HCT116 (cell line): Measurements from ENCODE around the gene NXPH1. TPM values are rescaled to one million over a fixed set of nuclear protein-coding genes. Genes with fewer than 3 reads are reported as not detected.

ENCODE experiments used
- ATAC-seq: fragments of 200-7000 bp; cut with Tn5 transposase; 2 replicates; pipeline ENCODE4 v1.9.1; 2020; ENCODE audit warnings: mild to moderate bottlenecking, moderate library complexity
- BruUV-seq: library from RNA; stranded (reverse); fragments of 400-500 nt; replicated peaks from 2 replicates; lab custom pipeline; 2021; lab: Mats Ljungman, UMichigan
- CTCF ChIA-PET: fragments of 300-600 bp; sonication (Branson Sonifier 250); formaldehyde crosslinking; loops from one replicate; lab custom pipeline; 2021; ENCODE audit warnings: antibody characterized with exemption; lab: Charles Lee
- POLR2A ChIA-PET: fragments of 300-600, 350-600 bp; sonication (Branson Sonifier 250); formaldehyde crosslinking; loops from one replicate; lab custom pipeline; 2021; ENCODE audit warnings: antibody characterized with exemption; lab: Charles Lee
- RAD21 ChIA-PET, 2 experiments: fragments of 300-600 bp; sonication (Branson Sonifier 250); formaldehyde crosslinking; loops; one replicate each; lab custom pipeline; 2023; ENCODE audit warnings: low total read pairs in 2 of 2; ENCODE audit not compliant: uncharacterized antibody in 2 of 2, unreplicated experiment in 2 of 2, low non-redundant PET in 1 of 2; lab: Charles Lee
- DNase-seq: peaks from one replicate; pipeline ENCODE4 v3.0.0-alpha.2; 2010; ENCODE audit warnings: low read depth, low spot score
- H2AFZ ChIP-seq: fragments of 200-600 bp; shearing (Covaris generic), sonication (generic); 2 replicates; pipeline ENCODE4 v1.6.1; 2017; ENCODE audit warnings: low read depth, mixed run types, mixed read lengths, antibody characterized with exemption, low read length; ENCODE audit not compliant: poor library complexity, severe bottlenecking
- H3K27ac ChIP-seq: 2 replicates; pipeline ENCODE4 v1.5.1; 2012; ENCODE audit warnings: low read depth, low read length
- H3K27me3 ChIP-seq: fragments of 200-600 bp; sonication (generic); 2 replicates; pipeline ENCODE4 v1.6.1; 2016; ENCODE audit warnings: mixed run types, low read length, mixed read lengths; ENCODE audit not compliant: insufficient read depth
- H3K36me3 ChIP-seq, 2 experiments: fragments of 200-500 bp in 1 of 2; fragments of 200-600 bp in 1 of 2; sonication (Bioruptor generic) in 1 of 2; sonication (generic) in 1 of 2; 2 replicates each; pipeline versions ENCODE4 v1.5.1 to v1.6.1; 2014 to 2016; ENCODE audit warnings: low read length in 2 of 2, inconsistent platforms in 1 of 2, mixed read lengths in 1 of 2, mixed run types in 1 of 2; ENCODE audit not compliant: insufficient read depth in 2 of 2, control insufficient read depth in 1 of 2
- H3K4me1 ChIP-seq, 2 experiments: fragments of 200-600 bp in 1 of 2; sonication (generic) in 1 of 2; 2 replicates each; pipeline versions ENCODE4 v1.5.1 to v1.6.1; 2012 to 2017; ENCODE audit warnings: low read length in 2 of 2, inconsistent platforms in 1 of 2, mild to moderate bottlenecking in 1 of 2, mixed read lengths in 1 of 2, mixed run types in 1 of 2, moderate library complexity in 1 of 2; ENCODE audit not compliant: insufficient read depth in 2 of 2, control insufficient read depth in 1 of 2
- H3K4me2 ChIP-seq: fragments of 200-600 bp; sonication (generic); 2 replicates; pipeline ENCODE4 v1.6.1; 2017; ENCODE audit warnings: mixed run types, low read length, mixed read lengths
- H3K4me3 ChIP-seq, 2 experiments: fragments of 200-600 bp in 1 of 2; sonication (generic) in 1 of 2; replicated peaks in 1 of 2; 2 replicates each; pipeline ENCODE4 v1.5.1; 2011 to 2016; ENCODE audit warnings: low read length in 2 of 2, control low read depth in 1 of 2, low read depth in 1 of 2, mild to moderate bottlenecking in 1 of 2, mixed read lengths in 1 of 2, mixed run types in 1 of 2
- H3K79me2 ChIP-seq: fragments of 200-600 bp; sonication (generic); 2 replicates; pipeline ENCODE4 v1.6.1; 2017; ENCODE audit warnings: mild to moderate bottlenecking, mixed run types, low read length, moderate library complexity, mixed read lengths; ENCODE audit not compliant: insufficient read depth
- H3K9ac ChIP-seq: fragments of 200-600 bp; sonication (generic); 2 replicates; pipeline ENCODE4 v1.6.1; 2016; ENCODE audit warnings: low read length, mixed read lengths
- H3K9me2 ChIP-seq: fragments of 200-600 bp; sonication (generic), shearing (Covaris generic); 2 replicates; pipeline ENCODE4 v1.6.1; 2017; ENCODE audit warnings: mixed run types, mild to moderate bottlenecking, moderate library complexity; ENCODE audit not compliant: insufficient read depth
- H3K9me3 ChIP-seq, 2 experiments: fragments of 200-500 bp in 1 of 2; fragments of 200-600 bp in 1 of 2; sonication (Bioruptor generic) in 1 of 2; sonication (generic) in 1 of 2; 2 replicates each; pipeline ENCODE4 v1.6.1; 2014 to 2017; ENCODE audit warnings: low read length in 2 of 2, mixed read lengths in 2 of 2, inconsistent platforms in 1 of 2, low read depth in 1 of 2, mild to moderate bottlenecking in 1 of 2, mixed run types in 1 of 2, moderate library complexity in 1 of 2; ENCODE audit not compliant: control insufficient read depth in 1 of 2, insufficient read depth in 1 of 2
- H4K20me1 ChIP-seq: fragments of 200-600 bp; sonication (generic), shearing (Covaris generic); 2 replicates; pipeline ENCODE4 v1.6.1; 2017; ENCODE audit warnings: mixed run types, mild to moderate bottlenecking, moderate library complexity; ENCODE audit not compliant: insufficient read depth
- CBX3 ChIP-seq: IDR thresholded peaks from 2 replicates; pipeline ENCODE4 v1.6.1; 2012; ENCODE audit warnings: low read depth
- CTCF ChIP-seq, 3 experiments: fragments of 200-600 bp in 1 of 3; sonication (generic) in 1 of 3; IDR thresholded peaks in 2 of 3; conservative IDR thresholded peaks in 1 of 3; 2 replicates each; pipeline ENCODE4 v1.5.1; 2012 to 2017; ENCODE audit warnings: low read depth in 2 of 3, low read length in 2 of 3, antibody characterized with exemption in 1 of 3, borderline replicate concordance in 1 of 3, control low read depth in 1 of 3, mild to moderate bottlenecking in 1 of 3, mixed read lengths in 1 of 3, mixed run types in 1 of 3, moderate library complexity in 1 of 3; ENCODE audit not compliant: insufficient read depth in 1 of 3
- ELF1 ChIP-seq: IDR thresholded peaks from 2 replicates; pipeline ENCODE4 v1.6.1; 2012; ENCODE audit warnings: low read depth, borderline replicate concordance
- EZH2 ChIP-seq: fragments of 200-600 bp; sonication (generic); IDR thresholded peaks from 2 replicates; pipeline ENCODE4 v1.6.1; 2017; ENCODE audit warnings: antibody characterized with exemption, mixed run types
- JUND ChIP-seq: IDR thresholded peaks from 2 replicates; pipeline ENCODE4 v1.6.1; 2012
- POLR2A ChIP-seq: IDR thresholded peaks from 2 replicates; pipeline ENCODE4 v1.7.0; 2011; ENCODE audit warnings: borderline replicate concordance; ENCODE audit not compliant: insufficient read depth, insufficient read length; ENCODE audit errors: extremely low read depth
- SP1 ChIP-seq: IDR thresholded peaks from 2 replicates; pipeline ENCODE4 v1.6.1; 2012; ENCODE audit warnings: low read depth
- intact Hi-C: fragments of 100-400 bp; cut with micrococcal nuclease; formaldehyde crosslinking; loops from 2 replicates; pipeline ENCODE4 v1.10.0; 2022
- total RNA-seq: library from RNA; stranded (reverse); gene quantifications from one replicate; pipeline ENCODE4 v1.2.1, GENCODE V29; 2021; ENCODE audit not compliant: unreplicated experiment
- TF ChIP-seq, protein P1 (sequence below): IDR thresholded peaks from 2 replicates; pipeline ENCODE4 v1.6.1; 2011; ENCODE audit warnings: mild to moderate bottlenecking, low read length, moderate library complexity; ENCODE audit not compliant: insufficient replicate concordance; ENCODE audit errors: extremely low read depth

Gene NXPH1
- total RNA-seq, 1 experiment from 2014 or later: 0.17 TPM

- no peak overlapping the region for H3K9ac ChIP-seq
- no peak overlapping the region for H3K4me2 ChIP-seq
- TF ChIP-seq, protein P1, sequence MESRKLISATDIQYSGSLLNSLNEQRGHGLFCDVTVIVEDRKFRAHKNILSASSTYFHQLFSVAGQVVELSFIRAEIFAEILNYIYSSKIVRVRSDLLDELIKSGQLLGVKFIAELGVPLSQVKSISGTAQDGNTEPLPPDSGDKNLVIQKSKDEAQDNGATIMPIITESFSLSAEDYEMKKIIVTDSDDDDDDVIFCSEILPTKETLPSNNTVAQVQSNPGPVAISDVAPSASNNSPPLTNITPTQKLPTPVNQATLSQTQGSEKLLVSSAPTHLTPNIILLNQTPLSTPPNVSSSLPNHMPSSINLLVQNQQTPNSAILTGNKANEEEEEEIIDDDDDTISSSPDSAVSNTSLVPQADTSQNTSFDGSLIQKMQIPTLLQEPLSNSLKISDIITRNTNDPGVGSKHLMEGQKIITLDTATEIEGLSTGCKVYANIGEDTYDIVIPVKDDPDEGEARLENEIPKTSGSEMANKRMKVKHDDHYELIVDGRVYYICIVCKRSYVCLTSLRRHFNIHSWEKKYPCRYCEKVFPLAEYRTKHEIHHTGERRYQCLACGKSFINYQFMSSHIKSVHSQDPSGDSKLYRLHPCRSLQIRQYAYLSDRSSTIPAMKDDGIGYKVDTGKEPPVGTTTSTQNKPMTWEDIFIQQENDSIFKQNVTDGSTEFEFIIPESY: no peak
- no peak for TF ChIP-seq JUND
- TF ChIP-seq ELF1: no peak
- no peak for TF ChIP-seq CTCF (IDR thresholded peaks at IDR 0.05 in 2 of 3, conservative IDR thresholded peaks at IDR 0.05 in 1 of 3; ENCODE audit: borderline replicate concordance in 1 of 3, insufficient read depth in 1 of 3, low read depth in 2 of 3, low read length in 2 of 3)
- no peak for TF ChIP-seq EZH2
- no peak for TF ChIP-seq POLR2A
- no peak for TF ChIP-seq CBX3
- TF ChIP-seq SP1: no peak
- TF ChIP-seq, all 23 proteins: peak for 0
- Histone ChIP-seq H3K79me2 (no peaks in the 10 kb centered on the region), H3K27me3 (no peaks in the 10 kb centered on the region), H3K27ac (no peak overlapping the region), H3K4me3 (no peak overlapping the region), H3K4me1 (no peaks in the 10 kb centered on the region), H3K9me3 (no peaks in the 10 kb centered on the region), H3K36me3 (no peaks in the 10 kb centered on the region), H4K20me1 (no peaks in the 10 kb centered on the region), H2AFZ (no peak overlapping the region), H3K9me2 (no peaks in the 10 kb centered on the region)
- DNase-seq: no peak
- ChIA-PET POLR2A (no interaction called here), RAD21 (no interaction called here), CTCF (no interaction called here)
- ATAC-seq: no peak
- intact Hi-C loops: no loop called here
- BruUV-seq: no TSS peak
Observed at GRCh38 chr7:8699875-8700624, 266.6 kb downstream of the NXPH1 start.
